Renal pelvis (tissue), 12 donors: ENCODE measurements around the gene LRRFIP1. TPM values are rescaled to one million over a fixed set of nuclear protein-coding genes. Genes with fewer than 3 reads are reported as not detected.

ENCODE experiments used
- DNase-seq: peaks from one replicate; pipeline ENCODE4 v3.0.0-alpha.2; 2013
- long read RNA-seq, 16 experiments: transcript quantifications; one replicate each; lab custom pipeline, GENCODE V29; 2026
- polyA plus RNA-seq, 3 donors: library from polyadenylated mRNA; unstranded; fragments of 120-200 nt; gene quantifications; one replicate each; pipeline ENCODE4 v1.2.1, GENCODE V29; 2013; ENCODE audit not compliant: insufficient read length in 3 of 3

LRRFIP1 gene, protein sequence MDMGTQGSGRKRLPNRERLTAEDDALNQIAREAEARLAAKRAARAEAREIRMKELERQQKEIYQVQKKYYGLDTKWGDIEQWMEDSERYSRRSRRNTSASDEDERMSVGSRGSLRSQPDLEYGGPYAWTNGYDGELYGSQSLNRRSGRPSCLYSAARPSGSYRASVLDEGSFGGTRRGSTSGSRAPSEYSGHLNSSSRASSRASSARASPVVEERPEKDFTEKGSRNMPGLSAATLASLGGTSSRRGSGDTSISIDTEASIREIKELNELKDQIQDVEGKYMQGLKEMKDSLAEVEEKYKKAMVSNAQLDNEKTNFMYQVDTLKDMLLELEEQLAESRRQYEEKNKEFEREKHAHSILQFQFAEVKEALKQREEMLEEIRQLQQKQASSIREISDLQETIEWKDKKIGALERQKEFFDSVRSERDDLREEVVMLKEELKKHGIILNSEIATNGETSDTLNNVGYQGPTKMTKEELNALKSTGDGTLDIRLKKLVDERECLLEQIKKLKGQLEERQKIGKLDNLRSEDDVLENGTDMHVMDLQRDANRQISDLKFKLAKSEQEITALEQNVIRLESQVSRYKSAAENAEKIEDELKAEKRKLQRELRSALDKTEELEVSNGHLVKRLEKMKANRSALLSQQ
- 100 to 1,000 TPM in 1 of 3 donors, 10 to 100 TPM in 2; 68.9 to 105 (median 84.8) TPM for polyA plus RNA-seq
- long read RNA-seq, donor 1, transcript LRRFIP1-202 (8 exons, 3,709 nt) = major isoform, 9 of 10 reads
- long read RNA-seq, donor 1, partial matches to known transcripts = 0 of 10 reads
- long read RNA-seq, donor 1, other reads (novel, unspliced or antisense) = 0 of 10 reads
- long read RNA-seq, donor 2, transcript LRRFIP1-202 (8 exons, 3,709 nt) = major isoform, 7 of 16 reads
- long read RNA-seq, donor 2, partial matches to known transcripts = 0 of 16 reads
- long read RNA-seq, donor 2, other reads (novel, unspliced or antisense) = 8 of 16 reads
- long read RNA-seq, donor 3, full-length matches to known transcripts = 8 of 56 reads
- long read RNA-seq, donor 3, partial matches to known transcripts = 42 of 56 reads
- long read RNA-seq, donor 3, other reads (novel, unspliced or antisense) = 6 of 56 reads
- long read RNA-seq, donor 4, transcript LRRFIP1-202 (8 exons, 3,709 nt) = major isoform, 6 of 12 reads
- long read RNA-seq, donor 4, partial matches to known transcripts = 0 of 12 reads
- long read RNA-seq, donor 4, other reads (novel, unspliced or antisense) = 5 of 12 reads
- long read RNA-seq, donor 5, partial matches to known transcripts = 0 of 5 reads
- long read RNA-seq, donor 5, other reads (novel, unspliced or antisense) = 0 of 5 reads
- long read RNA-seq, donor 6, transcript LRRFIP1-202 (8 exons, 3,709 nt) = major isoform, 9 of 20 reads
- long read RNA-seq, donor 6, partial matches to known transcripts = 0 of 20 reads
- long read RNA-seq, donor 6, other reads (novel, unspliced or antisense) = 8 of 20 reads
- long read RNA-seq, donor 7, full-length matches to known transcripts = 12 of 48 reads
- long read RNA-seq, donor 7, partial matches to known transcripts = 27 of 48 reads
- long read RNA-seq, donor 7, other reads (novel, unspliced or antisense) = 9 of 48 reads
- long read RNA-seq, donor 8, partial matches to known transcripts = 0 of 1 reads
- long read RNA-seq, donor 8, other reads (novel, unspliced or antisense) = 0 of 1 reads
- long read RNA-seq, donor 9, full-length matches to known transcripts = 8 of 37 reads
- long read RNA-seq, donor 9, partial matches to known transcripts = 29 of 37 reads
- long read RNA-seq, donor 9, other reads (novel, unspliced or antisense) = 0 of 37 reads
- long read RNA-seq, donor 10, transcript LRRFIP1-202 (8 exons, 3,709 nt) = major isoform, 7 of 23 reads
- long read RNA-seq, donor 10, partial matches to known transcripts = 15 of 23 reads
- long read RNA-seq, donor 10, other reads (novel, unspliced or antisense) = 0 of 23 reads
- long read RNA-seq, donor 11, transcript LRRFIP1-202 (8 exons, 3,709 nt) = major isoform, 8 of 26 reads
- long read RNA-seq, donor 11, partial matches to known transcripts = 18 of 26 reads
- long read RNA-seq, donor 11, other reads (novel, unspliced or antisense) = 0 of 26 reads
- long read RNA-seq, donor 12, transcript LRRFIP1-202 (8 exons, 3,709 nt) = major isoform, 9 of 31 reads
- long read RNA-seq, donor 12, partial matches to known transcripts = 8 of 31 reads
- long read RNA-seq, donor 12, other reads (novel, unspliced or antisense) = 12 of 31 reads
- long read RNA-seq, donor 13, partial matches to known transcripts = 27 of 31 reads
- long read RNA-seq, donor 13, other reads (novel, unspliced or antisense) = 0 of 31 reads
- long read RNA-seq, donor 14 = 0 reads
- long read RNA-seq, donor 15, transcript LRRFIP1-202 (8 exons, 3,709 nt) = major isoform, 12 of 21 reads
- long read RNA-seq, donor 15, partial matches to known transcripts = 0 of 21 reads
- long read RNA-seq, donor 15, other reads (novel, unspliced or antisense) = 8 of 21 reads
- long read RNA-seq, donor 16, partial matches to known transcripts = 38 of 50 reads
- long read RNA-seq, donor 16, other reads (novel, unspliced or antisense) = 8 of 50 reads

DNA sequence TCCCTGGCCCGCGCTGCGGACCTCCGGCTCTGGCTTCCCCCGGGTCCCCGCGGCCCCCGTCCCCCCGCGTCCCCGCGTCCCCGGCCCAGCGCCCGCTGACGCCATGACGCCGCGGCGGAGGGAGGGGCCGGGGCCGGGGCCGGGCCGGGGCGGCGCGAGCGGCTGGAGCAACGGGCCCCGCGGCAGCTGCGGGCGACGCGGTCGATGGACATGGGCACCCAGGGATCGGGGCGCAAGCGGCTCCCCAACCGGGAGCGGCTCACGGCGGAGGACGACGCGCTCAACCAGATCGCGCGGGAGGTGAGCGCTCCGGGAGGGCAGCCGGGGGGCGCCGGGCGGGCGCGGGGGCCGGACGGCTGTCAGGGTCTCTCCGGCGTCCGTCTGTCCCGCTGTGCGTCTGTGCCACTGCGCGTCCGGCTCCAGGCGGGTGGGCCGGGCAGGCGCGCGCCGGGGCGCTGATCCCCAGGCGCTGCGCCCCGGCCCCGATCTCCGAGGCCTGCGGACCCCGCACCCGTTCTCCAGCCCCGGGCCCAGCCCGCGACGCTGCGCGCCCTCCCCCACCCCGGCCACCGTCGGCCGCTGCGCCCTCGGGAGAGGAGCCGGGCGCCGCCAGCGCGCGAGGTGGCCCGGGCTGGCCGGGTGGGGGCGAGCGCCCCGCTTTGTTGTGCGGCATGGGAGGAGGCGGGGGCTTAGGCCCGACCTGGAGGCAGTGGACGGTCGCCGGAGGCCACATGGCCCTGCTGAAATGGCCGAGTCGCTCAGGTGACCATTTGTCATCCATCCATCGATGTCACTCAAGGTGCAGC is at the start of gene LRRFIP1:
Gene LRRFIP1 (plus strand): TSS at position 147 of the 806 bp plus-strand sequence. CDS start 58 bp downstream, at position 205.
- peak; percentile 33 for DNase-seq

DNA sequence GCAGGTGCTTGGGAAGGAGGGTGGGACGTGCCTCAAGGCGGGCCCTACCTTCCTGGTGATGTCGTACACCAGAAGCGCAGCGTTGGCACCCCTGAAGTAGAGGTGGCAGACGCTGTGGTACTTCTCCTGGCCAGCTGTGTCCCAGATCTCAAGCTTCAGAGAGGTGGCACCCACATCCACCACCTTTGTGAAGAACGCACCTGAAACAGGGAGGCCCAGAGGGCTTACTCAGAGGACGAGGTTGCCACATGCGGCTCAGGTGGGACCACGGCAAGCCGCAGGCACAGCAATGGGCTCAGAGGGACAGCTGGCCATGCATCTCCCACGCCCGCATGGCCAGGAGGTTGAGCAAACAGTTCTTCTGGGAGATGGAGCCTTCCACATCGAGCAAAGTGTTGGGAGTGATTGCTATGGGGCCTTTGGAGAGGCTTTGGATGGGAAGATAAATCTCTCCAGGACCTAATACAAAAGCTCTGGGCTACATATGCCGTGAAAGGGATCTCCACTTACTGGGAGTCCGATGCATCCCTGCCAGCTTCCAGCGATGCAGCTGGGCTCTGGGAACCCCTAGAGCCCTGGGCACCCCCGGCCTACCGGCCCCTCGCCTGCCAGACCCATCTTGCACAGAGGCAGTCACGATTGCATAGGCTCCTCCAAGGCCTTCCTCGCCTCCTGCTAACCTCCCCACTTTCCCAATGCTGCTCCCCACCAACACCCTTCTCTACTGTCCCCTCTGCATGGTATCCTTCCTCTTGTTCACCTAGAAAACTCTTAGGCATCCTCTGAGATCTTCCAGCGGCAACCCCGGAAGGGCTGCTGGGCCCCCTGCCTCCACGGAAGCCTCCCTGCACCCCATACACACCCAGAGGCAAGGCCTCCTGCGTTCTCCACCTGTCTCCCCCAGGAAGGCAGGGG is 49.2 kb upstream of the LRRFIP1 start:
- no peak for DNase-seq

DNA sequence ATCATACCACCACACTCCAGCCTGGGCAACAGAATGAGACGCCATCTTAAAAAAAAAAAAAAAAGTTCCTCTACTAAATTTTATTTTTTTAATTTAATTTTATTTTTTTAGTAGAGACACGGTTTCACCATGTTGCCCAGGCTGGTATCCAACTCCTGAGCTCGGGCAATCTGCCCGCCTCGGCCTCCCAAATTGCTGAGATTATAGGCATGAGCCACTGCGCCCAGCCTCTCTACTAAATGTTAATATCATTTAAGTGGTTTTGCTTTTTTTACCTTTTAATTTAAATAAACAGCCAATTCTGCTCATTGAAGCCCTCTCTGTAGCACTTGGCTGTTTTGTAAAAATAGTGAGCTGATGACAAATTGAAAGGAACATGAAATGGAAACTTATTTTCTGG is 46.1 kb upstream of the LRRFIP1 start:
- DNase-seq = no peak

DNA sequence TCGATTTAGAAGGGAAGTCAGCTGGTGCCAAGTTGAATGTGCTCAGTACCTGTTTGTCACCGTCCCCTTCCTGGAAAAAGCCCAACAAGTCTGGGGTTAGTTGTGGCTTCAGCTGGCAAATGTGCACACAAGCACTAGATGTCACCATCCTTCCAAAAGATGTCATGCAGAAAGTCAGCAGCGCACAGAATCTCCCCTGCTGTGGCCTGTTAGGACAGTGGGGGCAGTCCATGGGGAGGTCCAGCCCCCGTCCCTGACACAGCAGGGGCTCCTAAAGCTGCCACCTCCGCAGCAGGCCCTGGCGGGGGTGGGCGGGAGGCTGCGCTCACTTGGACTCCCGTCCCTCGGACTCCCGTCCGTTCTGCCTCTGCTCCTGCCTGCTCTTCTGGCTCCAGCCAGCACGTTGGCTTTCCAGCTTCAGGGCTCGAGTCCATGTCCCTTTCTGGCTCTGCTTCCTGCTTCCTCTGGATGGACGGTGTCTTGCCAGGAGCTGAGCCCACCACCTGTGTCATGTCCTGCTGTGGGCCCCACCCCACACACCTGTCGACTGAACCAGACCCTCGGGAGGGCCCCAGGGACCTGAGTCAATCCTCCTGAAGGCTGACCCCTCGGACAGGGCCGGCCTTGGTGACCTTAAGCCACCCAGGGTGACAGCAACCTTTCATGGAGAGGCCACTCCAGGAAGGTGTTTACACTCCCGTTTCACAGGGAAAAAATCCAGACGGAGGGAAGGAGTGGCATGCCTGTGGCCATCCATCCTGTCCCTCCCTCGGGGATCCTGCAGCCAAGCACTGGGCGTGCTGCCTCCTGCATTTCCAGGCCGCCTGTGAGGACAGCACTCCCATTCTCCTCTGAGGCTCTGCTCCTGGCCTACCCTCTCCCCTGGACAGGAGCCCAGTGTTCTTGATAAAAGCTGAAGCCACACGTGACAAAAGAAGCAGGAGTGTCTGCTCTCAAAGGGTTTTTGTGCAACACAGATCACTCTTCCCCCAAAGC is 45.3 kb upstream of the LRRFIP1 start:
- DNase-seq = peak; percentile 72

DNA sequence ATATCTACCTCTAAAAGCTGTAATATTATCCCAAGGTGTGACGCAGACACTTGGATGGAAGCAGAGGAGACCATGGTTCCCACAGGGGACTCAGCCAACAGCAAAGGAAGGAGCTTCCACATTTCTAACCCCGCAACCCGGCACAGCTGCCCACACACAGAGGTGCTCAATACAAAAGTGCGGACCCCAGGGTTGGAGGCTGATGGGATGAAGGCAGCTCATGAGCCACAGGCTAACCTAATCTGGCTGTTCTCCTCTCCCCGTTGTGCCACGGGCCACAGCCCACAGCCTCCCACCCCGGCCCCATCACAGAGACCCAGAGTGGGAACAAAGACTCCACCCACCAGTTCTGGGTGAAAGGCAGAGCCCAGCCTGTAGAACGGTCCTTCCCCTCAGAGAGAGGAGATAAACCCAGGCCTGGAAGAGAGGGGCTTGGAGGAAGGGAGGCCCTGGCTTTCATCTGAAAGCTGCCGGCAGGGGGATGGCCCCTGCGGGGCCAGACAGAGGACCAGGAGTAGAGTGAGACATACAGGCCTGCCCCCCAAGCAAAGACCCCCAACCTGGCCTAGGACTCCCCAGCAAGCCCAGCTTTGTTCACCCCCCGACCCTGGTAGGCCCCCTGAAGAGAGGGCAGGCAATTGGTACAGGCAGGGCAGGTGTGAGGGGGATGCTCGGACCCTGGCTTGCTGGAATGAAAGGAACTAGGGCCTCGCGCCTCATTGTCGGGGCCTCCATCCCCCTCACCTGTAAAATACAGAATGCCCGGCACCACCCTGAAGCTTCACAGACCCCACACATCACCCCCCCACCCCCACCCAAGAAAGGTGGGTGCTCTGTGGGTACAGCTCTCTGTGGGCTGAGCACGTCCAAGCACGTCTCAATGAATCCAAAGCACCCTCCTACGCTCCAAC is 43.7 kb upstream of the LRRFIP1 start:
- no peak for DNase-seq

DNA sequence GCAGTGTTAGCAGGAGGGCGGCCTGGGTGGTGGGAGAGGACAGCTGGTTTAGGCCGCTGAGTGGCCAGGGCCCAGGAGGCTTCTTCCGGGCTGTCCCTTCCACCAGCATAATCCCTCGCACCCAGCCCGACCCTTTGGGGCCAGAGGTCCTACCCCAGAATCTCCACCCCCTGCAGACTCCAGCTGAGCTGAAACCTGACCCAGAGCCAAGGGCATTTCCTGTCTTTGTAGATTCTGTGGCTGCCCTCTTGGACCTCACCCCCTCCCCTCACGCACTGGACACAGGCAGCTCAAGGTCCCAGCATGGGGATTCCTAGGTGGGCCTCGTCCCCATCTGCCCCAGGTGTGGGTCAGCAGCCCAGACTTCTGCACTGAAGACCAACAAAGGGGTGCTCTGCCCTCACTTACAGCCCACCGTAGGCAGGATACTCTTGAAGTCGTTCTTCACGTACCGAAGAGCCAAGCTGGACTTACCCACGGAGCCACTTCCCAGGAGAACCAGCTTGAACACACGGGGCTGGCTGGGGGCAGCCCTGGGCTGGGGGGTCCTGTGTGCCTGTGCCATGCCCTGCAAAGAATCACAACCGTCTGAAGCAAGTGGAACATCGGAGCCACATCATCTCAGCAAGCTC is 41.7 kb upstream of the LRRFIP1 start:
- DNase-seq = no peak

DNA sequence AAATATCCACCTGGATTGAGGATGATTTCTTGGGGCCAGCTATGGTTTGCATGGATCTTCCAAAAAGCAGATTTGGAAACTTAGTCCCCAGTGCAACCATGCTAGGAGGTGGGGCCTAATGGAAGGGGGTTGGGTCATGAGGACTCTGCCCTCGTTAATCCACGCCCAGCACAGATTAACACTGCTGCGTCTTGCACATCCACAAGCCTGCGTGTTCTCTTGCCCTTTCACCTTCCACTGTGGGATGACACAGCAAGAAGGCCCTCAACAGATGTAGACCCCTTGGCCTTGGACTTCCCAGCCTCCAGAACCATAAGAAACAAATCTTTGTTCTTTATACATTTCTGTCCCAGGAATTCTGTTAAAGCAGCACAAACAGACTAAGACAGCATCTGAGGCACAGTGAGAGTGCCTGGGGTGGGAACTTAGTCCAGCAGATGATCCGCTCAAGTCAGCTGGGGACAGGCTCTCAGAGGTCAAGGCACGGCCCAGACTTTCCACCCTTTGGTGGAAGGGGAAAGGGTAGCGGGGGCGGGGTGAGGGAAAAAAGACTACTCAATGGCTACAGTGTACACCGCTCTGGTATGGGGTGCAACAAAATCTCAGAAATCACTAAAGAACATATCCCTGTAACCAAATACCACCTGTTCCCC is 39.2 kb upstream of the LRRFIP1 start:
- DNase-seq = no peak

DNA sequence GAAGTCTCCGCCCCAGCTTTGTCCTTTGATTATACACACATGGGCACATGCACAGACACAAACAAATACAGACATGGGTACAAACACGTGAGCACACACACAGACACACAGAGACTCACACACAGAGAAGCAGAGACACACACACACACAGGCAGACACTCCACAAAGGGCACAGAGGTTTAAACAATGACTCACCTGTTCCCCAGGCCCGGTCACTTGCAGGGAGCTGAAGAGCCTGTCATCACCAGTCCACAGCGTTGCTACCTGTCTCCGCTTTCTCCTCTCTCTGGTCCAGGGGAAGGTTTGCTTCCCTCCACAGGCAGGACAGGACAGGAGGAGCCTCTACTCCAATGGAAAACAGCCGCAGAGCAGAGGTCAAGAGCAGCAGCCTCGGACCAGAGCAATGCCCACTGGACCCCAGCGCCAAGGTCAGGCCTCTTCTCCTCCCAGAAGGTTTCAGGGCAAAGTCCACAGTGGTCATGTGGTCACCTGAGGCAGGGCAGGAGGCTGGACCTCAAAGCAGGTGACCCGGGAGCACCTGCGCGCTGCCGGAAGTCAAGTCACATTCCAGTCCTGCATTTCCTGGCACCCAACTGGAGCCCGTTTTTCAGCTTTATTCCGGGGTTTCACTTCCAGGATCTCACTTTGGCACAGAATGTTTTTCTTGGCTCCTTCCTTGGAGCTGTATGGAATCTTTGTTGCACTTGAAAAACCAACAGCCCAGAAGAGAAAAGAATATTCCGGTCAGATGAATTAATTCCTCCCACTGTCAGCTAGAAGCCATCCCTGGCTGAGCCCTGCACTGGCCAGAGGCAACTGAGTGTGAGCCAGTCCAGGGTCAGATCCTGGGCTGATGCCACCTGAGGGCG is 36.9 kb upstream of the LRRFIP1 start, which contains the start of gene RAB17:
Gene RAB17 (minus strand): TSS at position 463 of the 869 bp plus-strand sequence. CDS start 4,580 bp downstream, outside the sequence.
- DNase-seq = no peak

DNA sequence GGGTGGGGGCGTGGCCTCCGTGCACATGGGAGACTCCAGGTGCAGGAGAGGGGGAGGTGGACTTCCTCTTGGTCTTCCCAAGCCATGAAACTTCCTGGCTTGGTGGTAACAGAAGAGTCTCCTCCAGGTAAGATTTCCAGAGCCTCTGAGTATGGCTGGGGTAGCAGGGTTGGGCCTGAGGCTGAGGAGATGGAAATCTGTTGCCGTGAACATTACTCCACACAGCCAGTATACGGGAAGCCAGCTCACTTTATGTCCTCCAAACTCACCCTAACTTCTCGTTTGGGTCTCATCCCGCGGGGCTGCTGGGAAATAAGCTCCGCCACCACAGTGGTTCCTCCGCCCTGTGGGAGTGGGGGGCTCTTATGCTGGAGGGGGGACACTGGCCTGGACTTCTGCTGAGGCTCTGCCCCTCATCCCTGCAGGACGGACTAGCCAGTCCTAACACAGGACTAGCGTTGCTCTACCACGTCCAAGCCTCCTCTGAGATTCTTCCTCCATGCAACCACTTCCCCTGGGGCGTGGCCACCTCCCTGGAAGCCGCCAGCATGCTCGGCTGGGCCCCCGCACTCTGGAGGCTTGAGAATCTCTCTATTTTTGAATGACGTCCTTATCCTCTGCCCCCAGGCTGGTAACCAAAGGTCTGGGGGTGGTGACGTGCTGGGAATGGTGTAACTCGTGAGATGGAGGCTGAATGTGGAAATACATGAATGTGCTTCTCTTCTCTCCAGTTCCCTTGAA is 36.1 kb upstream of the LRRFIP1 start:
- DNase-seq = no peak

DNA sequence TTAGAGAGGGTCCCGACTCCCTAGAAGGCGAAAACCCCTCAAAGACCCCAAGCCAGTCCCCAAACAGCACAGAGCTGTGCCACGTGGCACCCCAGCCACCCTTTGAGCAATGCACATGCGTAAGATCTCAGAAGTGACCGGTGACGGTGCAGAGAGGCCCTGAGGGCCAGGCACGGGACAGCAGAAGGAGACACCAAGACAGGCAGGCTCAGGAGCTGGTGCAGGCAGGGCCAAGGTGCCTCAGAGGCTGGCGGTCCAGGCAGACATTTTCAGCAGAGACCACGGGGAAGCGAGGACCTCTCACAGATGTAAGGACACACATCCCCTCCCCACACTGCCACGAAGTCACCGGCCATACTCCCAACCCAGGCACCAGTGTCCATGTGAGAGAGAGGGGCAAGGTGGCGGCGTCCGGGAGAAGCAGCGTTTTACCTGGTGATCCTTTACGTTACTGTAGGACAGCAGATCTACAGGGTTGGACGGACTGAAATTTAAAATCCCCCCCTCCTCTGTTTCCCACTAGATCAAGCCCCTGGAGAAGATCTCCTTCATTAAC is 34.9 kb upstream of the LRRFIP1 start:
- DNase-seq = no peak

DNA sequence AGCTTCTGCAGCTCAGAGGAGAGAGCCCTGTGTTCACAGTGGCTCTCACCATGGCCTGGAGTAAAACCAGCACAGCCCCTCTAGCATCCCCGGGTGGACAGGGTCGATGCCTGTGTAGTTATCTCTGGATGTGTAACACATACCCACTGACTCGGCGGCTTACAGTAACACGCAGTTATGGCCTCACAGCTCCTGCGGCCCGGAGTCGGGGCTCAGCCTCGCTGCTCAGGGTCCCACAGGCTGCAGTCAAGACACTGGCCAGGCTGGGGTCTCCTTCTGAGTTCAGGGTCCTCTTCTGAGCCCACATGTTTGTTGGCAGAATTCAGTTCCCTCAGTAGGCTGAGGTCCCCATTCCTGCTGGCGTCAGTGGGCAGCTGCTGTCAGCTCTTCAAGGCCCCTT is 34.4 kb upstream of the LRRFIP1 start:
- no peak for DNase-seq
